Effector CD4-positive, alpha-beta T cell (primary cell): ENCODE data around the gene ROS1.
"Not testable (repeated sequence)": the region's sequence is repeated elsewhere in the genome, so short reads cannot be mapped to it uniquely, and the experiment has no call there.

Experiments used
- DNase-seq: peaks from one replicate; pipeline ENCODE4 v3.0.0-alpha.2; 2020

ROS1 gene

DNA sequence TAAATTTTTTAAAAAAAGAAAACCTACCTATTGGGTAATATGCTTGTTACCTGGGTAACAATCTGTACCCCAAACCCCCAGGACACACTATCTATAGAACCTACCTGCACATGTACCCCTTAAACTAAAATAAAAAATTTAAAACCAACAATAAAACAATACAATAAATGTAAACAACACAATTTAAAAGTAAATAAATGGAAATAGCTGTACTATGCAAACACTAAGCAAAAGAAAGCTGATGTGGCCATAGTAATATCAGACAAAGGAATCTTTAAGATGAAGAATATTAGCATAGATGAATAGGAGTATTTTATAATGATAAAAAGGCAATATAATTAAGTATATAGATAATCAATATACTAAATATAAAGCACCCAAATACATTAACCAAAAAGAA lies 50.3 kb downstream of the ROS1 start:
- no peak for DNase-seq

- no peak for DNase-seq
These were observed 52.4 kb downstream of the ROS1 start for GRCh38 chr6:117373211-117373813.

- not testable (repeated sequence) for DNase-seq
These were observed 53.5 kb downstream of the ROS1 start for GRCh38 chr6:117372289-117372688.

DNA sequence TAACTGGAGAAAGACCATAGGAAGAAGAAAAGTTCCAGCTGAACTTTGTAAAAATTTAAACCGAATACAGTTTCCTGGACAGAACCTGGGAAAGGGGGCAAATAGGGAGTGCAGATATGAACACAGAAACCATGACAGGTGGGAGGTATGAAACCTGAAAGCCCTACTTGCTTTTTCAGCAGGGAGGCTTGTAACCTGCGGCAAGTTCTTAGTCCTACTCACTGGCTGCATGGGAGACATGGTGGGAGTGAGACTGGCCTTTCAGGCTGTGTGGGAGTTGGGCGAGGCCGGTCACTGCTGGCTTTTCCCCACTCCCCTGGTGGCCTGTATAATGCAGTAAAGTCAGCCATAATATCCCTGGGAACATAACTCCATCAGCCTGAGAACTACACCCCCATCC lies 54.2 kb downstream of the ROS1 start:
- DNase-seq = no peak

DNA sequence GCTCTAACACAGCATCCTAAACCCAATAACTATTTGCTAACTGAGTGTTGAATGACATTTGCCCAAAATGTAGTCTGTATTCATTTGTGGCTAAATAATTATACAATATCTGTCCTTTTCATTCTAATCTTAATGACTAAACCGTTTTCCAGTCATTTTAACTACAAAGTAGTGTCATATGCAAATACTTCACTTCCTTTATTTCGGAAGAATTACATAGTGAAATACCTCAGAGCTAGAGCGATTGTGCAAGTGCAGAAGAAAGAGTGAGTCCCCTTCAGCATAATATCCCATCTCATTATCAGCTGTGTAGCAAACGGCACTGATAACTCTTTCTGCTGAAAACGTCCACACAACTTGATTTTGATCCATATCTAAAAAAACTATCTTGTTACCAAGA lies 66.2 kb downstream of the ROS1 start:
- DNase-seq = no peak

GRCh38 chr6:117354671-117355070 lies 71.1 kb downstream of the ROS1 start:
- no peak for DNase-seq

- no peak for DNase-seq
These were observed 73.2 kb downstream of the ROS1 start for GRCh38 chr6:117352466-117353081.

- no peak for DNase-seq
These were observed 74.2 kb downstream of the ROS1 start for GRCh38 chr6:117351521-117351920.

DNA sequence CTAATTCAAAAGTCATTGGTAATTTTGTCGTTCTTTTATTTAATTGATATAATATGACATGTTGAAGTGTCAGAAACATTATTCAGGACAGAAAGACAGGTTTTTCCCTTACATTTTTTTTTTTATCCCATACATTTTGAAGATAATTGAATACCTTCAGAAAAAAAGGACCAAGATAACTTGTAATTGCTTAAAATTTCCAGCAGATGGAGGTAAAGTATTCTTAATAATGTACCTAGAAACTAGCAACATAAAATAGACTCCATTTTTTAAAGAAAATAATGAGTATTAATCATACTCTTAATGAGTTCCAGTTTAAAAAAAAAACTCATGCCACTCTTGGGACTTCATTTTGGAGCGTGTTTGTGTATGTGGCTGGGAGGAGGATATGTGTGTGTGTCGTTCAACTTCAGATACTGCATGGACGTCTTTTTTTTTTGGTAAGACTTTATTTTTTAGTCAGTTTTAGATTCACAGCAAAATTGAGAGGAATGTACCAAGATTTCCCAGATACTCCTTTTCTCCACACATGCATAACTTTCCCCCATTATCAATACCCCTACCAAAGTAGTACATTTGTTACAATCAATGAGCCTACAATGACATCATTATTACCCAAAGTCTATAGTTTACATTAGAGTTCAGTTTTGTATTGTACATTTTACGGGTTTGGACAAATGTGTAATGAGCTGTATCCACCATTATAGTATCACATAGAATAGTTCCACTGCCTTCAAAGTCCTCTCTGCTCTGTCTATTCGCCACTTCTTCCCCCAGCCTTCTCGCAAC lies 79.4 kb downstream of the ROS1 start:
- DNase-seq = no peak

DNA sequence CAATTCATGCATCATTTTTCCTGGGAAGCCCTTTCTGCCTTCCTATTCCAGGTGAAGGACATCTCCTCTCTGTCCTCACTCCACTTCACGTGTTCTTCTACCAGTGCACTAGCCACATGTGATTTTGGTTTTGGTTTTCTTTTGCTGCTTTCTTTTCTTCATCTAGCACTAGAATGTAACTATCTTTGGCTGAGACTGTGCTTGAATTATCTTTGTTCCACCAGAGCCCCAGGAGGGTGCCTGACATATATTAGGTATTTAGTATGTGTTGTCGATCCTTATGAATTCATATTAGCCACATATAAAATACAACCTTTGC lies 80.5 kb downstream of the ROS1 start:
- no peak for DNase-seq

- DNase-seq = no peak
These were observed 81.1 kb downstream of the ROS1 start for GRCh38 chr6:117344444-117345291.

DNA sequence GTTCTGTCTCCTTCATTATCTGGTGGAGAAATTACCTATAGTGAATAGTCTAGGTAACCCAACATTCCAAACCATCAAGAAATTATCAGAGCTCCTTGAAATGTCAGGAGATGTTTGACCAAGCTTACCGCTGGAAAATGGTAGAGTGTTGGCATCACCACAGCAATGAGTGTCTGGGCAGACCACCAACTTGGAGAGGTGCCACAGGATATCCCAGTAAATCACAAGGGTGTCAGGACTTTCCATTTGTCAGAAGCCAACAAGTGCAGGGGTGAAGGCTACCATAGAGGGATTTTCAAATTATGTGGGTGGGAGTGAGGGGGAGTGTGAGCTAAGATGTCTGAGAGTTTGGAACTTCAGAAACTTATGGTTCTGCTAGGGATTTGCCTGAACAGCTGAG lies 87.2 kb downstream of the ROS1 start:
- DNase-seq = no peak

GRCh38 chr6:117329926-117330325 lies 95.8 kb downstream of the ROS1 start:
- no peak for DNase-seq

DNA sequence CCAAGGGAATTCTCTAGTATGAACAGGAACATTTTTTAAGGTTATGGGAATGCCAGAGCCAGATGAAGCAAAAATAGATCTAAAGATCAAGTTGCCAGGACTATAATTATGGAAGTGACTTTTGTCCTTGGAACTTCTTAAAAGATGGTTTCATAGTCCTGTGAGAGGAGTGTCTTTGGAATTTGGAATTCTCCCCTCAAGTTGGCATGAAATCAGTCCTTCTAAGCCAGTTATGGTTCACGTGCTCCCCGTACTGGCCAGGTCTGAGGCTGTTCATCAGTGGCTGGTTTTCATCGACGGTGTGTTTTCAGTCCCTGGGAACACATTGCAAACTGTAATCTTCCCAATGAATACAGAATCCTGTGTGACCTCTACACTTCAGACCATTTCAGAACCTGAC lies 97.2 kb downstream of the ROS1 start:
- DNase-seq = no peak

- no peak for DNase-seq
These were observed 97.7 kb downstream of the ROS1 start for GRCh38 chr6:117328005-117328389.

DNA sequence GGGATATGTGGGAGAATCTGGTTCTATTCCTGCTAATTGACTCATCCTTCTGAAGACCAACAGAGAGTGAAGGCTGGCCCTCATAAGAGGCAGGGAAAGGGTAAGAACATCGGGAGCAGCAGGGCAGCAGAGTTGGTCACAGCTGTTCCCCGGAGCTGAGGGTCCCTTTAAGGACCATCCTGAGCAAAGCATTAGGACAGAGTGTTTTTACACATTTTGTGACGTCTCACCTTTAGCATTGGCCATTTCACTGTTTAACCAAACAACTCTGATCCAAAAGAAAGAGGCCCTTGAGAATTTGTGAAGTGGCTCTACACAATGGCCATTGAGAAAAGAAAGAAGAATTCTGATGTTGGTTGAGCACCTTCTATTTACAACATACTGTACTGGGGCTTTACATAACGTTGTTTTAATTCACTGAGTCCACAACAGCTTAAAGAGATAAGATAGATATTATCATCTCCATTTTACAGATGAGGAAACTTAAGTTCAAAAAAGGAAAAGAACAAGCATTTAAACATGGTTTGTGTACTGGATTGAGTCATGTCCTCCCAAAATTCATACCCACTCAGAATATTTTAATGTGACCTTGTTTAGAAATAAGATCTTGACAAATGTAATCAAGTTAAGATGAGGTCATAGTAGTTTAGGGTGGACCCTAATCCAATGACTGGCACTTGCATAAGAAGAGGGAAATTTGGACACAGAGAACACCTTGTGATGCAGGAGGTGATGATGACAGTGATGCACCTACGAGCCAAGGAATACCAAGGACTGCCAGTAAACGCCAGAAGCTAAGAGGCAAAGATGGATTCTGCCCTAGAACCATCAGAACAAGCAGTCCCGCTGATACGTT lies 98.4 kb downstream of the ROS1 start:
- no peak for DNase-seq

GRCh38 chr6:117326396-117326795 lies 99.3 kb downstream of the ROS1 start:
- DNase-seq = no peak

- no peak for DNase-seq
These were observed 108.5 kb downstream of the ROS1 start for GRCh38 chr6:117317261-117317660.

DNA sequence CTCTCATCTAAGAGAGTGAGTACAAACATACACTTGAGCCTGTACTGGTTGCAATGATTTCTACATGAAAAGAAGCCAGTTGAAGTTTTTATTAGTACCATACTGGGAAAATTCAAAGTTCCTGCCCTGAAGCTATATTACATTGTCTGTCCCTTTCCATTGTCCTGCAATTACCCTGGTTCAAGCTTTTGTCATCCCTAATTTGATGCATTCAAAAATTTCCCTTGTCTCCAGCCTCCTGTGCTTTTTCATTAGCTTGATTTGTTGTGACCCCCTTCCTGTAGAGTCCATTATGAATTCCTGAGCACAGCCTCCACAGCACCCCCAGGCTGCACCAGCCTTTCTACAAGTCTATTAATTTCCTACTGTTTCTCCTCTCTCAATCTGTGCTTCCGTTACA lies 114.0 kb downstream of the ROS1 start:
- no peak for DNase-seq

- no peak for DNase-seq
These were observed 114.4 kb downstream of the ROS1 start for GRCh38 chr6:117311310-117311709.

DNA sequence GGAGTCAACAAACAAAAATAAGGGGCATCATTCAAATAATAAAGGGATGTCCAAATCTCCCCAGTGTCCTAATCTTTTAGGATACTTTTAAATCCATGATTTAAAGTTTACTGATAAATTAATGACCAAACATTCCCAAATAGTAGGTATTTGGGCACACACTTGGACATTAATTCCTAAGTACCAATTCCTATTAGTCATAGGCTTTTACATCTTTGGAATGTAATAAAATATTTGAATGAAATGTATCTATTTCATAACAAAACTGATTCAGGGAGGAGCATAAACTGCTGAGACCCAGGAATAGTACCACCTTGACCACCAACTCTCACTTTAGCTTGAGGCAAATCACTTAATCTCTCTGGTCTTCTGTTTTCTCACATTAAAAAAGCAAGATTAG lies 116.1 kb downstream of the ROS1 start:
- DNase-seq = no peak

DNA sequence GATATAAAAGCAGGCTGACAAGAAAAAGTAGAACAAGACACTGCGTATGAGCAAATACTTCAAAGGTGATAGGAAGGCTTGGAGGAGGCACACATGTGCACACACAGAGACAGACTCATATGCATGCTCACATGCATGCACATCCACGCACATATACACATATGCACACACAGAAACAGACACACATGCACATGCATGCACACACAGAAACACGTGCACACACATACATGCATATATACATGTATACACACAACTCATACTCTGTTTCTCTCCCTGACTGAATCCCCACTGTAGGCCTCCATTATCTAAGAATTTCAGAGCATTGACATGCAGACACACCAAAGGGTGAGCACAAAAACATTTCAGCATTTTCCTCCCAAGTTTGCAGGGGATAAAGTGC lies 116.7 kb downstream of the ROS1 start:
- DNase-seq = no peak

DNA sequence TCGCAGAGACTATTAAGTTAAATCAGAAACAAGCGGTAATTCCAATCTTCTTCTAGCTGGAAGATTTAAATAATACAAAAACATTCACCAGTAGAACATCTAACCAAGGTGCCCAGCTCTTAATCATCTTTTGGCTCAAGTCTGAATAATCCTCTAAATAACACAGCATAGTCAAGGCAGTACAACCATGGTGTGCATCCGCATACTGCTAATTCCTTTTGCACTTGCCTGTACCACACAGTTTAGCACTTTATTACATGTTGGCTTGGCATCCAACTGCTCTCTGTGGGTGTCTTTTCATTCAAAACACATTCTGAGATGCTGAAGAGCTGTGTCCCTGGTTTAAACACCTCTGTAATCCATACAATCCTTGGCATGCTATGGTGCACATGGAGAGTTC lies 118.1 kb downstream of the ROS1 start:
- no peak for DNase-seq
